SK-N-SH treated with all-trans-retinoic acid at 6 μM for 48 hours (cell line): Measurements from ENCODE around the gene ACTR5.

ENCODE experiments used
- ATAC-seq: fragments of 200-7000 bp; cut with Tn5 transposase; 3 replicates; pipeline ENCODE4 v1.9.1; 2020; ENCODE audit warnings: mild to moderate bottlenecking, moderate library complexity
- ARNTL ChIP-seq: fragments of 450-650 bp; formaldehyde crosslinking; IDR thresholded peaks from 2 replicates; pipeline ENCODE4 v1.5.0; 2020; ENCODE audit warnings: low read depth, mild to moderate bottlenecking, moderate library complexity, borderline replicate concordance
- BACH2 ChIP-seq: fragments of 250-450 bp; sonication (Bioruptor Pico); IDR thresholded peaks from 2 replicates; pipeline ENCODE4 v1.9.0; 2021; ENCODE audit warnings: mild to moderate bottlenecking, borderline replicate concordance
- CSRNP3 ChIP-seq: fragments of 250-450 bp; sonication (Bioruptor Pico); IDR thresholded peaks from 2 replicates; pipeline ENCODE4 v1.5.1; 2021; ENCODE audit warnings: mild to moderate bottlenecking, moderate library complexity
- ESRRG ChIP-seq: fragments of 250-450 bp; sonication (Bioruptor Pico); IDR thresholded peaks from 2 replicates; pipeline ENCODE4 v1.6.1; 2021; ENCODE audit warnings: mild to moderate bottlenecking
- GLIS3 ChIP-seq: fragments of 250-450 bp; sonication (Bioruptor Pico); IDR thresholded peaks from 2 replicates; pipeline ENCODE4 v1.5.0; 2020; ENCODE audit warnings: mild to moderate bottlenecking, moderate library complexity
- ISL1 ChIP-seq: fragments of 250-450 bp; sonication (Bioruptor Pico); IDR thresholded peaks from 2 replicates; pipeline ENCODE4 v2.1.2; 2022; ENCODE audit warnings: mild to moderate bottlenecking, moderate library complexity
- POU6F1 ChIP-seq: fragments of 250-450 bp; sonication (Bioruptor Pico); IDR thresholded peaks from 2 replicates; pipeline ENCODE4 v1.8.0; 2021; ENCODE audit warnings: low read depth, mild to moderate bottlenecking, moderate library complexity, borderline replicate concordance
- SNAI2 ChIP-seq: fragments of 250-450 bp; sonication (Bioruptor Pico); IDR thresholded peaks from 2 replicates; pipeline ENCODE4 v1.5.0; 2020; ENCODE audit warnings: mild to moderate bottlenecking, moderate library complexity
- TCF4 ChIP-seq: fragments of 250-450 bp; sonication (Bioruptor Pico); IDR thresholded peaks from 2 replicates; pipeline ENCODE4 v1.8.0; 2021; ENCODE audit warnings: mild to moderate bottlenecking, moderate library complexity, borderline replicate concordance
- TOX ChIP-seq: fragments of 250-450 bp; sonication (Bioruptor Pico); IDR thresholded peaks from 2 replicates; pipeline ENCODE4 v1.8.0; 2021; ENCODE audit warnings: mild to moderate bottlenecking, moderate library complexity, borderline replicate concordance
- ZC3H10 ChIP-seq: fragments of 250-450 bp; sonication (Bioruptor Pico); IDR thresholded peaks from 2 replicates; pipeline ENCODE4 v1.5.1; 2021; ENCODE audit warnings: mild to moderate bottlenecking, moderate library complexity
- ZFP3 ChIP-seq: fragments of 250-450 bp; sonication (Bioruptor Pico); IDR thresholded peaks from 2 replicates; pipeline ENCODE4 v1.5.0; 2020; ENCODE audit warnings: mild to moderate bottlenecking, moderate library complexity
- ZFP30 ChIP-seq: fragments of 450-650 bp; formaldehyde crosslinking; IDR thresholded peaks from 2 replicates; pipeline ENCODE4 v1.5.0; 2022; ENCODE audit warnings: mild to moderate bottlenecking, moderate library complexity
- ZNF565 ChIP-seq: fragments of 450-650 bp; formaldehyde crosslinking; conservative IDR thresholded peaks from 2 replicates; pipeline ENCODE4 v1.5.0; 2020; ENCODE audit warnings: low read depth, mild to moderate bottlenecking, moderate library complexity
- ZNF70 ChIP-seq: fragments of 450-650 bp; formaldehyde crosslinking; IDR thresholded peaks from 2 replicates; pipeline ENCODE4 v1.5.0; 2020; ENCODE audit warnings: mild to moderate bottlenecking, moderate library complexity
- ZNF8 ChIP-seq: fragments of 450-650 bp; formaldehyde crosslinking; IDR thresholded peaks from 2 replicates; pipeline ENCODE4 v1.5.0; 2020; ENCODE audit warnings: mild to moderate bottlenecking, moderate library complexity
- TF ChIP-seq, protein P1 (sequence below): fragments of 250-450 bp; sonication (Bioruptor Pico); IDR thresholded peaks from 2 replicates; pipeline ENCODE4 v1.8.0; 2020; ENCODE audit warnings: mild to moderate bottlenecking, moderate library complexity, borderline replicate concordance
- TF ChIP-seq, protein P2 (sequence below): fragments of 250-450 bp; sonication (Bioruptor Pico); IDR thresholded peaks from 2 replicates; pipeline ENCODE4 v1.5.1; 2020; ENCODE audit warnings: low read depth, mild to moderate bottlenecking, moderate library complexity
- TF ChIP-seq, protein P3 (sequence below): fragments of 250-450 bp; sonication (Bioruptor Pico); IDR thresholded peaks from 2 replicates; pipeline ENCODE4 v1.5.0; 2020; ENCODE audit warnings: mild to moderate bottlenecking, moderate library complexity

ACTR5 gene

GRCh38 chr20:38732981-38733380, 15.3 kb upstream of the ACTR5 start:
- TF ChIP-seq ZNF70 (CRISPR knock-in tag) = no peak
- TF ChIP-seq SNAI2 (CRISPR knock-in tag) = no peak
- TF ChIP-seq TOX (CRISPR knock-in tag) = no peak
- no peak for TF ChIP-seq CSRNP3 (CRISPR knock-in tag)
- TF ChIP-seq ESRRG (CRISPR knock-in tag) = no peak
- TF ChIP-seq ARNTL (CRISPR knock-in tag) = no peak
- TF ChIP-seq ZNF8 (CRISPR knock-in tag) = no peak
- TF ChIP-seq ZC3H10 (CRISPR knock-in tag) = no peak
- TF ChIP-seq POU6F1 (CRISPR knock-in tag) = no peak
- no peak for ATAC-seq

DNA sequence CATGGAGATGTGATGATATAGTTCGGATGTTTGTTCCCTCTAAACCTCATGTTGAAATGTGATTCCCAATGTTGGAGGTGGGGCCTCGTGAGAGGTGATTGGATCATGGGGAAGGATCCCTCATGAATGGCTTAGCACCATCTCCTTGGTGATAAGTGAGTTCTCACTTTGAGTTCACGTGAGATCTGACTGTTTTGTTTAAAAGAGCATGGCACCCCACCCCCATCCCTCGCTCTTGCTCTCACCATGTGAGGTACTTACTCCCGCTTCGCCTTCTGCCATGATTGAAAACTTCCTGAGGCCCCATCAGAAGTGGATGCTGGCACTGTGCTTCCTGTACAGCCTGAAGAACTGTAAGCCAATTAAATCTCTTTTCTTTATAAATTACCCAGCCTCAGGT, 13.1 kb upstream of the ACTR5 start:
- TF ChIP-seq ZFP3 = no peak
- no peak for TF ChIP-seq BACH2 (CRISPR knock-in tag)
- no peak for TF ChIP-seq GLIS3
- no peak for TF ChIP-seq ZFP30 (CRISPR knock-in tag)
- TF ChIP-seq TOX (CRISPR knock-in tag) = no peak
- ATAC-seq = no peak

GRCh38 chr20:38737887-38738286, 10.4 kb upstream of the ACTR5 start:
- ATAC-seq = no peak
- TF ChIP-seq ZFP30 (CRISPR knock-in tag) (no peak), ZNF565 (CRISPR knock-in tag) (no peak), ESRRG (CRISPR knock-in tag) (no peak), TOX (CRISPR knock-in tag) (no peak), ISL1 (no peak), GLIS3 (no peak), CSRNP3 (CRISPR knock-in tag) (no peak), SNAI2 (CRISPR knock-in tag) (no peak), ZC3H10 (CRISPR knock-in tag) (no peak), TCF4 (CRISPR knock-in tag) (no peak)
- TF ChIP-seq, protein P1, sequence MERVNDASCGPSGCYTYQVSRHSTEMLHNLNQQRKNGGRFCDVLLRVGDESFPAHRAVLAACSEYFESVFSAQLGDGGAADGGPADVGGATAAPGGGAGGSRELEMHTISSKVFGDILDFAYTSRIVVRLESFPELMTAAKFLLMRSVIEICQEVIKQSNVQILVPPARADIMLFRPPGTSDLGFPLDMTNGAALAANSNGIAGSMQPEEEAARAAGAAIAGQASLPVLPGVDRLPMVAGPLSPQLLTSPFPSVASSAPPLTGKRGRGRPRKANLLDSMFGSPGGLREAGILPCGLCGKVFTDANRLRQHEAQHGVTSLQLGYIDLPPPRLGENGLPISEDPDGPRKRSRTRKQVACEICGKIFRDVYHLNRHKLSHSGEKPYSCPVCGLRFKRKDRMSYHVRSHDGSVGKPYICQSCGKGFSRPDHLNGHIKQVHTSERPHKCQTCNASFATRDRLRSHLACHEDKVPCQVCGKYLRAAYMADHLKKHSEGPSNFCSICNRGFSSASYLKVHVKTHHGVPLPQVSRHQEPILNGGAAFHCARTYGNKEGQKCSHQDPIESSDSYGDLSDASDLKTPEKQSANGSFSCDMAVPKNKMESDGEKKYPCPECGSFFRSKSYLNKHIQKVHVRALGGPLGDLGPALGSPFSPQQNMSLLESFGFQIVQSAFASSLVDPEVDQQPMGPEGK (CRISPR knock-in tag) = no peak
- TF ChIP-seq, protein P2, sequence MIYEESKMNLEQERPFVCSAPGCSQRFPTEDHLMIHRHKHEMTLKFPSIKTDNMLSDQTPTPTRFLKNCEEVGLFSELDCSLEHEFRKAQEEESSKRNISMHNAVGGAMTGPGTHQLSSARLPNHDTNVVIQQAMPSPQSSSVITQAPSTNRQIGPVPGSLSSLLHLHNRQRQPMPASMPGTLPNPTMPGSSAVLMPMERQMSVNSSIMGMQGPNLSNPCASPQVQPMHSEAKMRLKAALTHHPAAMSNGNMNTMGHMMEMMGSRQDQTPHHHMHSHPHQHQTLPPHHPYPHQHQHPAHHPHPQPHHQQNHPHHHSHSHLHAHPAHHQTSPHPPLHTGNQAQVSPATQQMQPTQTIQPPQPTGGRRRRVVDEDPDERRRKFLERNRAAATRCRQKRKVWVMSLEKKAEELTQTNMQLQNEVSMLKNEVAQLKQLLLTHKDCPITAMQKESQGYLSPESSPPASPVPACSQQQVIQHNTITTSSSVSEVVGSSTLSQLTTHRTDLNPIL = no peak
- TF ChIP-seq, protein P3, sequence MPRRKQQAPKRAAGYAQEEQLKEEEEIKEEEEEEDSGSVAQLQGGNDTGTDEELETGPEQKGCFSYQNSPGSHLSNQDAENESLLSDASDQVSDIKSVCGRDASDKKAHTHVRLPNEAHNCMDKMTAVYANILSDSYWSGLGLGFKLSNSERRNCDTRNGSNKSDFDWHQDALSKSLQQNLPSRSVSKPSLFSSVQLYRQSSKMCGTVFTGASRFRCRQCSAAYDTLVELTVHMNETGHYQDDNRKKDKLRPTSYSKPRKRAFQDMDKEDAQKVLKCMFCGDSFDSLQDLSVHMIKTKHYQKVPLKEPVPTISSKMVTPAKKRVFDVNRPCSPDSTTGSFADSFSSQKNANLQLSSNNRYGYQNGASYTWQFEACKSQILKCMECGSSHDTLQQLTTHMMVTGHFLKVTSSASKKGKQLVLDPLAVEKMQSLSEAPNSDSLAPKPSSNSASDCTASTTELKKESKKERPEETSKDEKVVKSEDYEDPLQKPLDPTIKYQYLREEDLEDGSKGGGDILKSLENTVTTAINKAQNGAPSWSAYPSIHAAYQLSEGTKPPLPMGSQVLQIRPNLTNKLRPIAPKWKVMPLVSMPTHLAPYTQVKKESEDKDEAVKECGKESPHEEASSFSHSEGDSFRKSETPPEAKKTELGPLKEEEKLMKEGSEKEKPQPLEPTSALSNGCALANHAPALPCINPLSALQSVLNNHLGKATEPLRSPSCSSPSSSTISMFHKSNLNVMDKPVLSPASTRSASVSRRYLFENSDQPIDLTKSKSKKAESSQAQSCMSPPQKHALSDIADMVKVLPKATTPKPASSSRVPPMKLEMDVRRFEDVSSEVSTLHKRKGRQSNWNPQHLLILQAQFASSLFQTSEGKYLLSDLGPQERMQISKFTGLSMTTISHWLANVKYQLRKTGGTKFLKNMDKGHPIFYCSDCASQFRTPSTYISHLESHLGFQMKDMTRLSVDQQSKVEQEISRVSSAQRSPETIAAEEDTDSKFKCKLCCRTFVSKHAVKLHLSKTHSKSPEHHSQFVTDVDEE (CRISPR knock-in tag) = no peak
- TF ChIP-seq, all 23 proteins: peak for 0
